Neuronal stem cell (in vitro differentiated cells): ENCODE data around the gene LCT.

Experiments used
- DNase-seq: peaks from one replicate; pipeline ENCODE4 v3.0.0-alpha.2; 2013; ENCODE audit warnings: low spot score
- H2AFZ ChIP-seq: one replicate; pipeline ENCODE4 v1.6.1; 2013; ENCODE audit warnings: mild to moderate bottlenecking, low read length, inconsistent platforms
- H2AK5ac ChIP-seq: 2 replicates; pipeline ENCODE4 v1.6.1; 2013; ENCODE audit warnings: low read depth, mild to moderate bottlenecking, inconsistent platforms, low read length, moderate library complexity, mixed read lengths
- H2BK120ac ChIP-seq: 2 replicates; pipeline ENCODE4 v1.6.1; 2013; ENCODE audit warnings: low read depth, mild to moderate bottlenecking, inconsistent platforms, low read length, moderate library complexity, mixed read lengths
- H2BK12ac ChIP-seq: one replicate; pipeline ENCODE4 v1.6.1; 2013; ENCODE audit warnings: low read length, inconsistent platforms
- H2BK15ac ChIP-seq: 2 replicates; pipeline ENCODE4 v1.6.1; 2013; ENCODE audit warnings: mild to moderate bottlenecking, low read length, inconsistent platforms, mixed read lengths
- H2BK5ac ChIP-seq: one replicate; pipeline ENCODE4 v1.6.1; 2013; ENCODE audit warnings: inconsistent platforms, mild to moderate bottlenecking, low read length, moderate library complexity
- H3K14ac ChIP-seq: one replicate; pipeline ENCODE4 v1.6.1; 2013; ENCODE audit warnings: low read length, inconsistent platforms
- H3K18ac ChIP-seq: 2 replicates; pipeline ENCODE4 v1.6.1; 2013; ENCODE audit warnings: low read length, inconsistent platforms
- H3K23ac ChIP-seq: 2 replicates; pipeline ENCODE4 v1.6.1; 2013; ENCODE audit warnings: low read depth, mild to moderate bottlenecking, mixed read lengths, low read length, inconsistent platforms; ENCODE audit not compliant: poor library complexity
- H3K27ac ChIP-seq: replicated peaks from 3 replicates; pipeline ENCODE4 v1.5.1; 2013; ENCODE audit warnings: low read length, inconsistent platforms
- H3K27me3 ChIP-seq, 3 experiments: 2 replicates each; pipeline ENCODE4 v1.6.1; 2013; ENCODE audit warnings: low read length in 3 of 3, mild to moderate bottlenecking in 2 of 3, inconsistent platforms in 1 of 3, low read depth in 1 of 3, mixed read lengths in 1 of 3, moderate library complexity in 1 of 3; ENCODE audit not compliant: control insufficient read depth in 3 of 3, insufficient read depth in 3 of 3
- H3K36me3 ChIP-seq, 2 donors: replicated peaks in 1 of 2; 2 replicates each; pipeline ENCODE4 v1.6.1; 2013; ENCODE audit warnings: low read length in 2 of 2; ENCODE audit not compliant: control insufficient read depth in 2 of 2, insufficient read depth in 2 of 2
- H3K4ac ChIP-seq: 2 replicates; pipeline ENCODE4 v1.6.1; 2013; ENCODE audit warnings: inconsistent platforms, mild to moderate bottlenecking, low read length, moderate library complexity
- H3K4me1 ChIP-seq, 2 donors: 1 replicate in 1 of 2; 2 replicates in 1 of 2; pipeline ENCODE4 v1.6.1; 2013; ENCODE audit warnings: low read length in 2 of 2, low read depth in 1 of 2; ENCODE audit not compliant: control insufficient read depth in 2 of 2, insufficient read depth in 1 of 2
- H3K4me2 ChIP-seq: one replicate; pipeline ENCODE4 v1.6.1; 2013; ENCODE audit warnings: mild to moderate bottlenecking, low read length, inconsistent platforms; ENCODE audit not compliant: insufficient read depth, poor library complexity, severe bottlenecking
- H3K4me3 ChIP-seq, 2 donors: 2 replicates each; pipeline ENCODE4 v1.5.1; 2013; ENCODE audit warnings: low read length in 2 of 2, mild to moderate bottlenecking in 2 of 2, inconsistent platforms in 1 of 2, moderate library complexity in 1 of 2
- H3K79me1 ChIP-seq: one replicate; pipeline ENCODE4 v1.6.1; 2013; ENCODE audit warnings: low read depth, mild to moderate bottlenecking, inconsistent platforms, low read length, moderate library complexity
- H3K9ac ChIP-seq: one replicate; pipeline ENCODE4 v1.6.1; 2013; ENCODE audit warnings: mild to moderate bottlenecking, low read depth, low read length, inconsistent platforms; ENCODE audit not compliant: poor library complexity
- H3K9me3 ChIP-seq, 2 donors: replicated peaks in 1 of 2; 2 replicates each; pipeline versions ENCODE3 to v1.6.1; 2013; ENCODE audit warnings: low read length in 2 of 2, mild to moderate bottlenecking in 2 of 2, inconsistent platforms in 1 of 2, low read depth in 1 of 2, mixed read lengths in 1 of 2, moderate library complexity in 1 of 2; ENCODE audit not compliant: control insufficient read depth in 2 of 2, insufficient read depth in 1 of 2
- H4K8ac ChIP-seq: one replicate; pipeline ENCODE4 v1.6.1; 2013; ENCODE audit warnings: low read depth, mild to moderate bottlenecking, inconsistent platforms, low read length, moderate library complexity
- H4K91ac ChIP-seq: one replicate; pipeline ENCODE4 v1.6.1; 2013; ENCODE audit warnings: low read length, low read depth, mild to moderate bottlenecking, inconsistent platforms; ENCODE audit not compliant: poor library complexity
- WGBS, 2 donors: extraction: QIAGEN DNeasy Blood & Tissue Kit; methylation state at CpG; one replicate each; pipeline ENCODE4 v1.1.7; 2013; ENCODE audit warnings: missing lambda C conversion rate in 2 of 2, mixed read lengths in 1 of 2; ENCODE audit not compliant: insufficient read length in 2 of 2, insufficient replicate concordance in 1 of 2; ENCODE audit errors: extremely low coverage in 2 of 2; 5-methylcytosine and 5-hydroxymethylcytosine counted together

The LCT gene

GRCh38 chr2:135826544-135826943, 10.4 kb downstream of the LCT start:
- no peak overlapping the region for H3K9ac ChIP-seq
- peak; percentile 11 for DNase-seq
- no peak overlapping the region for H2BK12ac ChIP-seq
- no peak overlapping the region for H3K27ac ChIP-seq
- no peaks in the 10 kb centered on the region for H3K27me3 ChIP-seq
- no peak overlapping the region for H3K4ac ChIP-seq
- peak overlapping the region; percentile 71 for H2AFZ ChIP-seq
- H3K36me3 ChIP-seq: peaks cover 0 to 1% of the 10 kb centered on the region in 2 donors
- no peak overlapping the region for H3K23ac ChIP-seq
- H4K91ac ChIP-seq: no peak overlapping the region
- H3K4me2 ChIP-seq: no peak overlapping the region
- no peak overlapping the region for H2BK120ac ChIP-seq
- H2AK5ac ChIP-seq: no peak overlapping the region
- no peak overlapping the region for H2BK5ac ChIP-seq
- no peak overlapping the region for H3K4me3 ChIP-seq
- no CpG with 5 or more reads among the region's 6 CpGs for WGBS, 2 donors
- no peaks in the 10 kb centered on the region for H3K79me1 ChIP-seq
- no peak overlapping the region for H4K8ac ChIP-seq
- peaks cover 3% of the 10 kb centered on the region in 2 donors for H3K4me1 ChIP-seq
- H2BK15ac ChIP-seq: no peak overlapping the region
- H3K18ac ChIP-seq: no peak overlapping the region
- no peak overlapping the region for H3K14ac ChIP-seq
- H3K9me3 ChIP-seq: peaks cover 2 to 5% of the 10 kb centered on the region in 2 donors

GRCh38 chr2:135825550-135826176, 11.3 kb downstream of the LCT start:
- H3K79me1 ChIP-seq: no peaks in the 10 kb centered on the region
- peak overlapping the region; percentile 26 for H3K9ac ChIP-seq
- H3K14ac ChIP-seq: no peak overlapping the region
- peaks cover 3% of the 10 kb centered on the region in 2 donors for H3K4me1 ChIP-seq
- H3K9me3 ChIP-seq: peaks cover 2 to 5% of the 10 kb centered on the region in 2 donors
- H3K4me3 ChIP-seq: no peak overlapping the region
- H3K36me3 ChIP-seq: peaks cover 0 to 1% of the 10 kb centered on the region in 2 donors
- H2BK5ac ChIP-seq: no peak overlapping the region
- H3K4ac ChIP-seq: no peak overlapping the region
- no peaks in the 10 kb centered on the region for H3K27me3 ChIP-seq
- no CpG with 5 or more reads among the region's 11 CpGs for WGBS, 2 donors
- no peak overlapping the region for H2BK120ac ChIP-seq
- no peak overlapping the region for H2AK5ac ChIP-seq
- H3K23ac ChIP-seq: no peak overlapping the region
- peak overlapping the region; percentile 40 for H2AFZ ChIP-seq
- H3K18ac ChIP-seq: peak overlapping the region; percentile 33
- no peak overlapping the region for H3K4me2 ChIP-seq
- no peak overlapping the region for H4K8ac ChIP-seq
- no peak overlapping the region for H2BK12ac ChIP-seq
- no peak overlapping the region for H4K91ac ChIP-seq
- no peak for DNase-seq
- H3K27ac ChIP-seq: no peak overlapping the region
- peak overlapping the region; percentile 39 for H2BK15ac ChIP-seq

GRCh38 chr2:135825131-135825530, 11.9 kb downstream of the LCT start:
- Histone ChIP-seq H2AFZ (peak overlapping the region; percentile 40), H4K91ac (no peak overlapping the region), H3K27me3 (no peaks in the 10 kb centered on the region), H3K23ac (no peak overlapping the region), H3K18ac (peak overlapping the region; percentile 44), H3K4me2 (no peak overlapping the region), H3K36me3 (peaks cover 0 to 1% of the 10 kb centered on the region in 2 donors), H2BK5ac (no peak overlapping the region), H3K79me1 (no peaks in the 10 kb centered on the region), H3K14ac (no peak overlapping the region), H2AK5ac (no peak overlapping the region), H3K27ac (no peak overlapping the region), H3K9ac (no peak overlapping the region), H3K9me3 (peaks cover 2 to 5% of the 10 kb centered on the region in 2 donors), H3K4ac (no peak overlapping the region), H4K8ac (no peak overlapping the region), H2BK15ac (no peak overlapping the region), H3K4me3 (no peak overlapping the region), H3K4me1 (peaks cover 3% of the 10 kb centered on the region in 2 donors), H2BK12ac (no peak overlapping the region), H2BK120ac (no peak overlapping the region)
- no peak for DNase-seq
- no CpG with 5 or more reads among the region's 9 CpGs for WGBS, 2 donors

- H3K18ac ChIP-seq: no peak overlapping the region
- no peak overlapping the region for H3K27ac ChIP-seq
- no peaks in the 10 kb centered on the region for H3K27me3 ChIP-seq
- H2AK5ac ChIP-seq: no peak overlapping the region
- no peak overlapping the region for H2BK15ac ChIP-seq
- no peak overlapping the region for H2AFZ ChIP-seq
- H3K4ac ChIP-seq: no peak overlapping the region
- H3K14ac ChIP-seq: no peak overlapping the region
- no peak overlapping the region for H2BK12ac ChIP-seq
- no peak overlapping the region for H4K91ac ChIP-seq
- H2BK5ac ChIP-seq: no peak overlapping the region
- H3K79me1 ChIP-seq: no peaks in the 10 kb centered on the region
- no peak for DNase-seq
- no peak overlapping the region for H2BK120ac ChIP-seq
- H3K9me3 ChIP-seq: peaks cover 2 to 5% of the 10 kb centered on the region in 2 donors
- peaks cover 3% of the 10 kb centered on the region in 2 donors for H3K4me1 ChIP-seq
- H3K36me3 ChIP-seq: peaks cover 0 to 1% of the 10 kb centered on the region in 2 donors
- no peak overlapping the region for H3K23ac ChIP-seq
- WGBS, 2 donors: no CpG with 5 or more reads among the region's 1 CpG
- no peak overlapping the region for H3K4me3 ChIP-seq
- H4K8ac ChIP-seq: no peak overlapping the region
- no peak overlapping the region for H3K9ac ChIP-seq
- H3K4me2 ChIP-seq: no peak overlapping the region
These were observed 14.1 kb downstream of the LCT start for GRCh38 chr2:135822855-135823254.
